H1 (cell line): ENCODE results near the gene PRPF6.

Source experiments
- CTBP2 ChIP-seq: IDR thresholded peaks from 2 replicates; pipeline ENCODE4 v1.7.0; 2011; ENCODE audit warnings: borderline replicate concordance, mild to moderate bottlenecking, moderate library complexity, mixed read lengths, low read length; ENCODE audit not compliant: insufficient read depth, insufficient read length
- CTCF ChIP-seq, 3 experiments: IDR thresholded peaks; 1 replicate in 2 of 3; 2 replicates in 1 of 3; pipeline versions ENCODE4 v1.5.1 to v1.6.1; 2011; ENCODE audit warnings: low read length in 3 of 3, mild to moderate bottlenecking in 3 of 3, inconsistent platforms in 2 of 3, low read depth in 1 of 3, moderate library complexity in 1 of 3; ENCODE audit not compliant: insufficient read depth in 1 of 3; ENCODE audit errors: control extremely low read depth in 1 of 3
- EGR1 ChIP-seq: IDR thresholded peaks from 2 replicates; pipeline ENCODE4 v1.6.1; 2011; ENCODE audit warnings: low read depth, low read length, borderline replicate concordance
- GTF2F1 ChIP-seq: IDR thresholded peaks from 2 replicates; pipeline ENCODE4 v1.6.1; 2012; ENCODE audit warnings: low read depth, low read length, improper control_type of control experiment, borderline replicate concordance
- HDAC6 ChIP-seq: IDR thresholded peaks from one replicate; pipeline ENCODE4 v1.7.1; 2012; ENCODE audit warnings: low read depth, mild to moderate bottlenecking, inconsistent platforms, low read length, moderate library complexity
- KDM1A ChIP-seq: fragments of 200-600, 300-600 bp; sonication (generic); IDR thresholded peaks from 2 replicates; pipeline ENCODE4 v1.7.1; 2016; ENCODE audit warnings: mild to moderate bottlenecking, low read length, borderline replicate concordance
- KDM5A ChIP-seq: fragments of 200-600 bp; IDR thresholded peaks from 2 replicates; pipeline ENCODE4 v1.7.1; 2012; ENCODE audit warnings: mild to moderate bottlenecking, low read length, inconsistent platforms, mixed read lengths
- MAX ChIP-seq: IDR thresholded peaks from 2 replicates; pipeline ENCODE4 v1.6.1; 2012; ENCODE audit warnings: inconsistent platforms
- POLR2AphosphoS5 ChIP-seq: IDR thresholded peaks from 2 replicates; pipeline ENCODE4 v1.6.1; 2011; ENCODE audit warnings: low read depth, low read length
- SP2 ChIP-seq: IDR thresholded peaks from 2 replicates; pipeline ENCODE4 v1.6.1; 2012; ENCODE audit warnings: mild to moderate bottlenecking, low read length, inconsistent platforms

- TF ChIP-seq EGR1, result no peak
- no peak for TF ChIP-seq MAX
- TF ChIP-seq KDM5A, result no peak
- TF ChIP-seq CTCF (IDR thresholded peaks at IDR 0.05; ENCODE audit: control extremely low read depth in 1 of 3, insufficient read depth in 1 of 3, low read depth in 1 of 3, low read length in 3 of 3), result no peak
- TF ChIP-seq KDM1A, result no peak
- TF ChIP-seq GTF2F1, result no peak
- TF ChIP-seq POLR2AphosphoS5, result no peak
- TF ChIP-seq HDAC6, result no peak
- TF ChIP-seq CTBP2, result no peak
- TF ChIP-seq SP2, result no peak
Measured at GRCh38 chr20:64040231-64041039, 59.5 kb downstream of the PRPF6 start.
